A549 (cell line): ENCODE data around the gene MSI2. TPM values are rescaled to one million over a fixed set of nuclear protein-coding genes. Genes with fewer than 3 reads are reported as not detected.

Source experiments
- ATAC-seq, 2 experiments: fragments of 200-7000 bp in 1 of 2; fragments of >200 bp in 1 of 2; cut with Nextera tagmentation in 1 of 2; cut with Tn5 transposase in 1 of 2; 3 replicates each; pipeline versions ENCODE4 v1.8.0 to v1.9.1; 2018 to 2020; ENCODE audit warnings: mild to moderate bottlenecking in 1 of 2, moderate library complexity in 1 of 2
- CTCF ChIA-PET: fragments of 300-600 bp; sonication (Branson Sonifier 250); formaldehyde crosslinking; extraction: SDS; loops from one replicate; lab custom pipeline; 2021; ENCODE audit warnings: antibody characterized with exemption, inconsistent platforms; lab: Yijun Ruan, JAX
- POLR2A ChIA-PET: fragments of 350-600 bp; formaldehyde crosslinking; extraction: SDS; loops from one replicate; lab custom pipeline; 2021; ENCODE audit warnings: antibody characterized with exemption, inconsistent platforms; lab: Yijun Ruan, JAX
- DNase-seq, 2 experiments: peaks; one replicate each; pipeline versions ENCODE4 v3.0.0 to v3.0.0-alpha.2; 2011 to 2016; ENCODE audit warnings: low read depth in 1 of 2, low spot score in 1 of 2
- FAIRE-seq: peaks from 2 replicates; lab custom pipeline; 2011; peaks lifted over from hg19 to GRCh38; lab: Jason Lieb, UNC
- H3K27ac ChIP-seq, 2 experiments: fragments of >200 bp; sonication (Bioruptor Twin); formaldehyde crosslinking; 3 replicates each; pipeline ENCODE4 v1.5.1; 2016 to 2017
- H3K4me1 ChIP-seq: fragments of >200 bp; sonication (Bioruptor Twin); formaldehyde crosslinking; 3 replicates; pipeline ENCODE4 v1.6.1; 2016
- H3K4me2 ChIP-seq: fragments of >200 bp; sonication (Bioruptor Twin); formaldehyde crosslinking; 3 replicates; pipeline ENCODE4 v1.6.1; 2016
- H3K4me3 ChIP-seq: fragments of >200 bp; sonication (Bioruptor Twin); formaldehyde crosslinking; 3 replicates; pipeline ENCODE4 v1.5.1; 2016
- H3K9me3 ChIP-seq: fragments of >200 bp; sonication (Bioruptor Twin); formaldehyde crosslinking; 3 replicates; pipeline ENCODE4 v1.6.1; 2016
- CHD2 ChIP-seq: fragments of 150-350 bp; IDR thresholded peaks from 2 replicates; pipeline ENCODE4 v1.6.1; 2014; ENCODE audit warnings: low read length; ENCODE audit not compliant: partially characterized antibody
- EHMT2 ChIP-seq: fragments of 200-600 bp; sonication (generic); IDR thresholded peaks from 2 replicates; pipeline ENCODE4 v1.6.1; 2016; ENCODE audit warnings: antibody characterized with exemption, low read depth, mild to moderate bottlenecking, moderate library complexity
- FOSB ChIP-seq: fragments of 250-450 bp; sonication (Bioruptor Pico); IDR thresholded peaks from 2 replicates; pipeline ENCODE4 v1.5.0; 2020; ENCODE audit warnings: mild to moderate bottlenecking, moderate library complexity
- FOSL2 ChIP-seq, 2 experiments: fragments of 450-650 bp in 1 of 2; fragments of >200 bp in 1 of 2; sonication (Bioruptor Twin) in 1 of 2; formaldehyde crosslinking; IDR thresholded peaks; 2 replicates each; pipeline versions ENCODE4 v1.5.0 to v1.6.1; 2016 to 2020; ENCODE audit warnings: mild to moderate bottlenecking in 1 of 2, moderate library complexity in 1 of 2
- FOXS1 ChIP-seq: fragments of 250-450 bp; sonication (Bioruptor Pico); IDR thresholded peaks from 2 replicates; pipeline ENCODE4 v1.5.0; 2020; ENCODE audit warnings: mild to moderate bottlenecking, moderate library complexity
- GATA3 ChIP-seq: IDR thresholded peaks from 2 replicates; pipeline ENCODE4 v1.6.1; 2012; ENCODE audit warnings: borderline replicate concordance
- HMGXB4 ChIP-seq: fragments of 250-450 bp; sonication (Bioruptor Pico); IDR thresholded peaks from 2 replicates; pipeline ENCODE4 v1.5.0; 2021; ENCODE audit warnings: mild to moderate bottlenecking, moderate library complexity, borderline replicate concordance
- JUN ChIP-seq, 2 experiments: fragments of >200 bp; sonication (Bioruptor Twin); formaldehyde crosslinking; IDR thresholded peaks; 2 replicates in 1 of 2; 3 replicates in 1 of 2; pipeline ENCODE4 v1.6.1; 2016 to 2017
- MYC ChIP-seq: IDR thresholded peaks from 2 replicates; pipeline ENCODE4 v1.6.1; 2012; ENCODE audit warnings: mild to moderate bottlenecking, inconsistent platforms, low read length, improper control_type of control experiment, borderline replicate concordance
- NFE2L2 ChIP-seq: fragments of 150-350 bp; conservative IDR thresholded peaks from 2 replicates; pipeline ENCODE4 v1.6.1; 2014; ENCODE audit warnings: low read length
- RAD21 ChIP-seq, 2 experiments: fragments of >200 bp in 1 of 2; sonication (Bioruptor Twin) in 1 of 2; formaldehyde crosslinking in 1 of 2; IDR thresholded peaks in 1 of 2; conservative IDR thresholded peaks in 1 of 2; 2 replicates in 1 of 2; 3 replicates in 1 of 2; pipeline ENCODE4 v1.6.1; 2012 to 2018; ENCODE audit warnings: inconsistent platforms in 1 of 2
- SMC3 ChIP-seq: fragments of >200 bp; sonication (Bioruptor Twin); formaldehyde crosslinking; IDR thresholded peaks from 3 replicates; pipeline ENCODE4 v1.6.1; 2018; ENCODE audit warnings: inconsistent platforms
- SREBF2 ChIP-seq: fragments of 450-650 bp; IDR thresholded peaks from 2 replicates; pipeline ENCODE4 v1.6.1; 2014; ENCODE audit warnings: mild to moderate bottlenecking, moderate library complexity
- TFCP2L1 ChIP-seq: fragments of 250-450 bp; sonication (Bioruptor Pico); IDR thresholded peaks from 2 replicates; pipeline ENCODE4 v1.5.0; 2021; ENCODE audit warnings: mild to moderate bottlenecking
- WGBS: methylation state at CpG from one replicate; pipeline ENCODE4 v1.1.6; 2017; ENCODE audit errors: missing lambda C conversion rate; 5-methylcytosine and 5-hydroxymethylcytosine counted together
- polyA plus RNA-seq, 4 experiments: library from polyadenylated mRNA; depleted of rRNA in 3 of 4; stranded (reverse); fragments of >200 nt; fragmentation: RNase III in 1 of 4; extraction: RNeasy Plus Mini Kit Qiagen cat#74134 plus additional on column Dnase treatment in 1 of 4; gene quantifications; 2 replicates in 3 of 4; 3 replicates in 1 of 4; pipeline ENCODE4 v1.2.3, GENCODE V29; 2011 to 2017
- TF ChIP-seq, protein P1 (sequence below): IDR thresholded peaks from 2 replicates; pipeline ENCODE4 v1.6.1; 2012
- TF ChIP-seq, protein P2 (sequence below): fragments of >200 bp; sonication (Bioruptor Twin); formaldehyde crosslinking; IDR thresholded peaks from 2 replicates; pipeline ENCODE4 v1.6.1; 2016
- TF ChIP-seq, protein P3 (sequence below): fragments of 200-600 bp; sonication (generic); IDR thresholded peaks from 2 replicates; pipeline ENCODE4 v1.6.1; 2016; ENCODE audit warnings: antibody characterized with exemption, mild to moderate bottlenecking, moderate library complexity
- TF ChIP-seq, protein P4 (sequence below): fragments of 150-350 bp; IDR thresholded peaks from 2 replicates; pipeline ENCODE4 v1.6.1; 2014; ENCODE audit warnings: low read depth, mild to moderate bottlenecking, low read length
- TF ChIP-seq, protein P5 (sequence below): IDR thresholded peaks from 2 replicates; pipeline ENCODE4 v1.6.1; 2012

MSI2 gene
- polyA plus RNA-seq, 2 of the 4 experiments (the other 2 are of a cell fraction) = 43.6 to 44.4 TPM

- ATAC-seq = no peak
- H3K4me2 ChIP-seq = peak overlapping the region; percentile 44; the same call in 2 of the 3 replicates
- WGBS = 87% methylated on average over 6 of the region's 6 CpGs
Observed at GRCh38 chr17:57461082-57461481, 204.8 kb downstream of the MSI2 start.

DNA sequence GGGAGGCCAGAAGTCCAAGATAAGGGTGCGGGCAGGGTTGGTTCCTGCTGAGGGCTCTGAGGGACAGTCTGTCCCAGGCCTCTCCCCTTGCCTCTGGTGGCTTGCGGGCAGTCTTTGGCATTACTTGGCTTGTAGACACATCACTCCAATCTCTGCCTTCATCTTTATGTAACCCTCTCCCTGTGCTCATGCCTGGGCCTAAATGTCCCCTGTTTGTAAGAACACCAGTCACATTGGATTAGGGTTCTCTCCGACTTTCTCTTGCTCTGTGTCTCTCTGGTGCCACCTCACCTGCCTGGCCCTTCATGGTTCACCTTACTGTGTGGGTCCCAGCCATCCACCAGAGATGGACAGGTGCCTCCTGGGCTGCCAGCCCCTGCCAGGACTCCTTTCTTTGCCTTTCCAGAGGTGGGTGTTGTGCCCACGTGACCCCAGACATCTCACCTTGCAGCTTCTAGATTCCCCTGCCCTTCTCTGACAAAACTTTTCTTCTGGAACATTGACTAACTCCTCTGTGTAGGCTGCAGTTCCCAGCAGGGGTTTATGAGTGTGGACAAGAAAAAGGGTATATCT is 205.8 kb downstream of the MSI2 start:
- H3K4me2 ChIP-seq = peak overlapping the region; percentile 48; the same call in 1 of the 3 replicates
- TF ChIP-seq, protein P1, sequence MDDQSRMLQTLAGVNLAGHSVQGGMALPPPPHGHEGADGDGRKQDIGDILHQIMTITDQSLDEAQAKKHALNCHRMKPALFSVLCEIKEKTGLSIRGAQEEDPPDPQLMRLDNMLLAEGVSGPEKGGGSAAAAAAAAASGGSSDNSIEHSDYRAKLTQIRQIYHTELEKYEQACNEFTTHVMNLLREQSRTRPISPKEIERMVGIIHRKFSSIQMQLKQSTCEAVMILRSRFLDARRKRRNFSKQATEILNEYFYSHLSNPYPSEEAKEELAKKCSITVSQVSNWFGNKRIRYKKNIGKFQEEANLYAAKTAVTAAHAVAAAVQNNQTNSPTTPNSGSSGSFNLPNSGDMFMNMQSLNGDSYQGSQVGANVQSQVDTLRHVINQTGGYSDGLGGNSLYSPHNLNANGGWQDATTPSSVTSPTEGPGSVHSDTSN = no peak
- TF ChIP-seq TFCP2L1 (no peak), GATA3 (no peak), CHD2 (no peak), SMC3 (no peak), FOSB (CRISPR knock-in tag) (no peak), SREBF2 (no peak), EHMT2 (no peak)
- TF ChIP-seq, protein P2, sequence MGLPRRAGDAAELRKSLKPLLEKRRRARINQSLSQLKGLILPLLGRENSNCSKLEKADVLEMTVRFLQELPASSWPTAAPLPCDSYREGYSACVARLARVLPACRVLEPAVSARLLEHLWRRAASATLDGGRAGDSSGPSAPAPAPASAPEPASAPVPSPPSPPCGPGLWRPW = no peak
- TF ChIP-seq, all 56 proteins: peak for 0
- Histone ChIP-seq H3K4me3 (no peak overlapping the region), H3K4me1 (peaks cover 59% of the 10 kb centered on the region), H3K9me3 (no peaks in the 10 kb centered on the region), H3K27ac (peak overlapping the region; percentile 78 to 85)
- FAIRE-seq (no peak), ATAC-seq (no peak), DNase-seq (no peak)
- ChIA-PET CTCF (interaction anchor here (0.7 to 1.4 kb wide), 2 partner anchors 8 to 74 kb away, joined by 3 read pairs; no protein-coding TSS in a partner anchor), POLR2A (no interaction called here)
- WGBS = 92% methylated on average over 4 of the region's 4 CpGs

More at GRCh38 chr17:57461082-57461481, 204.8 kb downstream of the MSI2 start:
- FAIRE-seq (no peak), DNase-seq (no peak)
- TF ChIP-seq FOSL2 (IDR thresholded peaks at IDR 0.05) (no peak), FOSL2 (CRISPR knock-in tag; IDR thresholded peaks at IDR 0.05) (peak; percentile 44; the same call in 1 of the 2 replicates), SMC3 (no peak)
- CTCF ChIA-PET = interaction anchor here (0.6 to 1.6 kb wide), 6 partner anchors 9 to 218 kb away, joined by 3 to 12 read pairs (median 3); no protein-coding TSS in a partner anchor
- peaks cover 59% of the 10 kb centered on the region for H3K4me1 ChIP-seq
- POLR2A ChIA-PET = no interaction called here
- H3K9me3 ChIP-seq = no peaks in the 10 kb centered on the region
- no peak overlapping the region for H3K4me3 ChIP-seq
- H3K27ac ChIP-seq = peak overlapping the region; percentile 78 to 85

- peak overlapping the region; percentile 48 for H3K4me2 ChIP-seq
- WGBS = 52% methylated on average over 8 of the region's 9 CpGs
- FAIRE-seq (no peak), DNase-seq (peak; percentile 61 to 68), ATAC-seq (peak; percentile 55 to 70)
- H3K9me3 ChIP-seq = no peaks in the 10 kb centered on the region
- H3K4me3 ChIP-seq = no peak overlapping the region
- ChIA-PET POLR2A (no interaction called here), CTCF (interaction anchor here (1.2 kb wide), 1 partner anchor 220 kb away, joined by 4 read pairs; no protein-coding TSS in a partner anchor)
- peaks cover 56% of the 10 kb centered on the region for H3K4me1 ChIP-seq
- H3K27ac ChIP-seq = peak overlapping the region; percentile 78 to 85
- no peak for TF ChIP-seq MYC
- no peak for TF ChIP-seq HMGXB4 (CRISPR knock-in tag)
- TF ChIP-seq, protein P3, sequence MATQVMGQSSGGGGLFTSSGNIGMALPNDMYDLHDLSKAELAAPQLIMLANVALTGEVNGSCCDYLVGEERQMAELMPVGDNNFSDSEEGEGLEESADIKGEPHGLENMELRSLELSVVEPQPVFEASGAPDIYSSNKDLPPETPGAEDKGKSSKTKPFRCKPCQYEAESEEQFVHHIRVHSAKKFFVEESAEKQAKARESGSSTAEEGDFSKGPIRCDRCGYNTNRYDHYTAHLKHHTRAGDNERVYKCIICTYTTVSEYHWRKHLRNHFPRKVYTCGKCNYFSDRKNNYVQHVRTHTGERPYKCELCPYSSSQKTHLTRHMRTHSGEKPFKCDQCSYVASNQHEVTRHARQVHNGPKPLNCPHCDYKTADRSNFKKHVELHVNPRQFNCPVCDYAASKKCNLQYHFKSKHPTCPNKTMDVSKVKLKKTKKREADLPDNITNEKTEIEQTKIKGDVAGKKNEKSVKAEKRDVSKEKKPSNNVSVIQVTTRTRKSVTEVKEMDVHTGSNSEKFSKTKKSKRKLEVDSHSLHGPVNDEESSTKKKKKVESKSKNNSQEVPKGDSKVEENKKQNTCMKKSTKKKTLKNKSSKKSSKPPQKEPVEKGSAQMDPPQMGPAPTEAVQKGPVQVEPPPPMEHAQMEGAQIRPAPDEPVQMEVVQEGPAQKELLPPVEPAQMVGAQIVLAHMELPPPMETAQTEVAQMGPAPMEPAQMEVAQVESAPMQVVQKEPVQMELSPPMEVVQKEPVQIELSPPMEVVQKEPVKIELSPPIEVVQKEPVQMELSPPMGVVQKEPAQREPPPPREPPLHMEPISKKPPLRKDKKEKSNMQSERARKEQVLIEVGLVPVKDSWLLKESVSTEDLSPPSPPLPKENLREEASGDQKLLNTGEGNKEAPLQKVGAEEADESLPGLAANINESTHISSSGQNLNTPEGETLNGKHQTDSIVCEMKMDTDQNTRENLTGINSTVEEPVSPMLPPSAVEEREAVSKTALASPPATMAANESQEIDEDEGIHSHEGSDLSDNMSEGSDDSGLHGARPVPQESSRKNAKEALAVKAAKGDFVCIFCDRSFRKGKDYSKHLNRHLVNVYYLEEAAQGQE = no peak
- TF ChIP-seq, protein P1 = no peak
- no peak for TF ChIP-seq FOXS1 (CRISPR knock-in tag)
- TF ChIP-seq, protein P4, sequence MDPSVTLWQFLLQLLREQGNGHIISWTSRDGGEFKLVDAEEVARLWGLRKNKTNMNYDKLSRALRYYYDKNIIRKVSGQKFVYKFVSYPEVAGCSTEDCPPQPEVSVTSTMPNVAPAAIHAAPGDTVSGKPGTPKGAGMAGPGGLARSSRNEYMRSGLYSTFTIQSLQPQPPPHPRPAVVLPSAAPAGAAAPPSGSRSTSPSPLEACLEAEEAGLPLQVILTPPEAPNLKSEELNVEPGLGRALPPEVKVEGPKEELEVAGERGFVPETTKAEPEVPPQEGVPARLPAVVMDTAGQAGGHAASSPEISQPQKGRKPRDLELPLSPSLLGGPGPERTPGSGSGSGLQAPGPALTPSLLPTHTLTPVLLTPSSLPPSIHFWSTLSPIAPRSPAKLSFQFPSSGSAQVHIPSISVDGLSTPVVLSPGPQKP = no peak
- TF ChIP-seq JUN (IDR thresholded peaks at IDR 0.05) = 0 out of 5 replicates have a peak, but pooled peaks of 1 of the 2 experiments have one; percentile 20
- TF ChIP-seq, protein P5, sequence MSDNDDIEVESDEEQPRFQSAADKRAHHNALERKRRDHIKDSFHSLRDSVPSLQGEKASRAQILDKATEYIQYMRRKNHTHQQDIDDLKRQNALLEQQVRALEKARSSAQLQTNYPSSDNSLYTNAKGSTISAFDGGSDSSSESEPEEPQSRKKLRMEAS = peak; percentile 28; the same call in 1 of the 2 replicates
- 0 out of 5 replicates have a peak, but pooled peaks of 1 of the 2 experiments have one; percentile 14 for TF ChIP-seq RAD21 (conservative IDR thresholded peaks at IDR 0.05 in 1 of 2, IDR thresholded peaks at IDR 0.05 in 1 of 2)
- no peak for TF ChIP-seq SREBF2
- TF ChIP-seq NFE2L2 = no peak
- TF ChIP-seq FOSL2 (IDR thresholded peaks at IDR 0.05) = no peak
- peak; percentile 54; the same call in 1 of the 2 replicates for TF ChIP-seq FOSL2 (CRISPR knock-in tag; IDR thresholded peaks at IDR 0.05)
Observed at GRCh38 chr17:57463103-57463885, 207.0 kb downstream of the MSI2 start.
